GM18526 (cell line): ENCODE measurements around the gene GFPT2.

Source experiments
- POLR2A ChIP-seq: IDR thresholded peaks from 3 replicates; pipeline ENCODE4 v1.6.1; 2011; ENCODE audit not compliant: insufficient read length; ENCODE audit errors: extremely low read depth

The GFPT2 gene

DNA sequence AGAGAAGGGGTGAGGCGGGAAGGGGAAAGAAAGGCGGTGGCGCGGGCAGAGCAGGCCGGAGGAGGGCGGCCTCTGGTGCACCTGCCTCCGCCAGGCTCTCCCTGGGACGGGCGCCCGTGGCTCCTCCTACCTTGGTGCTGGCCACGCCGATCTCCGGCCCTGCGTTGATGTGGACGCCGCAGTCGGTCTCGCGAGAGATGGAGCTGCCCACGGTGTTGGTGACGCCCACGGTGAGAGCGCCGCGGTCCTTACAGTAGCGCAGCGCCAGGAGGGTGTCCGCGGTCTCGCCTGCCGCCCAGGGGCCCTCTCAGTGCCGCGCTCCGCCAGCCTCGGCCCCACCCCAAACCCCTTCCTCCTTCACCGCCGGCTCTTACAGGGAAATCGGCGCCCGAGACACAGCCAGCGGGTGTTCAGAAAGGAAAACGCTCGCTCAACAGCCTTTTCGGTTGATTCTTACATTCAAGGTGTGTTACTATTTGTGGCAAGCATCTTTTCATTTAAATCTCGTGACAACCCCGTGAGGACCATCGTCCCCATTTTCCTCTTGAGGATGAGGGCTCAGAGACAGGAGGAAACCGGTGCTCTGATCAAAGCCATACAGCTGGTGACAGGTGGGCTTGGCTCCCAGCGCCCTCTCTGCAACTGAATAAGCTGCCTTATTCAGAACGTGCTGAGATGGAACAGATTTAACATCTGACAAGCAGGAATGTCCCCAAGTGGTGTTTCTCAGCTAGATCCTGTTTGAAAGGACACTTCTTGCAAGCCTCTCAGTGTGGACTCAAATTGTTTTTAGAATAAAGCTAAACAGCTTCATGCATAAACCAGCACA is 39.2 kb downstream of the GFPT2 start:
- TF ChIP-seq POLR2A, result no peak

DNA sequence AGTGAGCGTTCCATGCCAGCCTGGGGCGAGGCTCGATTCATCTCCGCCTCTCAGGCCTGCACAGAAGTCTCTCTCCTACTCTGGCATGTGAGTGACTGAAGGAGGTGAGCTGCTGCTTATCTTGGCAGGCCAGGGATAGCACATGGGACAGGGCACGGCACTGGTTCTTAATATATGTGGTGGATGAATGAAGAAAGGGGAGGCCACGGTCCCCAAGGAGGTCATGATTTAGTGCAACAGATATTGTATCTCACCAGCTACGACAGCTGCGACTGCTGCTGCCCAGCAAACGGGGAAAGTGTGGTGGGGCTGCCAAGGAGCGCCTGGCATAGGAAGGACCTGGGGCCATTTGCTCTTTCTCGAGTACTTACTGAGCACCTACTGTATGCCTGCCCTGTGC is 41.9 kb downstream of the GFPT2 start:
- no peak for TF ChIP-seq POLR2A

DNA sequence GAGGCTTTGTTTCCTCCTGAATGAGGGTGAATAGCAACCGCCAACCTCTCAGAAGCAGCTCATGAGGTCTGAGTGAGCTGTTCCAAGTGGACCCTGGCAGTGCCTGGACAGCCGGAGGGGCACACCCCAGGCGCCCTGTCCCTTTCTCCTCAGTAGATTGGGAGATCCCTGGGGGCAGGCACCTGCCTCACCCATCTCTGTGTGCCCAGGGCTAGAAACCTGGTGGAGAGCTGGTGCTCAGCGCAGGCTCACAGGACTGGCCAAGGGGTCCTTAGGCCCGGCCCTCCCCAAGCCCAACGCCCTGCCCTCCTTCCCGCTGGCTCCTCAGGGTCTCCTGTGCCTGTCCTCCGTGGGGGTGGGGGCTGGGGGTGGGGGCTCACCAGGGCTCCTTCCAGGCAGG is 46.3 kb downstream of the GFPT2 start:
- TF ChIP-seq POLR2A, result no peak

DNA sequence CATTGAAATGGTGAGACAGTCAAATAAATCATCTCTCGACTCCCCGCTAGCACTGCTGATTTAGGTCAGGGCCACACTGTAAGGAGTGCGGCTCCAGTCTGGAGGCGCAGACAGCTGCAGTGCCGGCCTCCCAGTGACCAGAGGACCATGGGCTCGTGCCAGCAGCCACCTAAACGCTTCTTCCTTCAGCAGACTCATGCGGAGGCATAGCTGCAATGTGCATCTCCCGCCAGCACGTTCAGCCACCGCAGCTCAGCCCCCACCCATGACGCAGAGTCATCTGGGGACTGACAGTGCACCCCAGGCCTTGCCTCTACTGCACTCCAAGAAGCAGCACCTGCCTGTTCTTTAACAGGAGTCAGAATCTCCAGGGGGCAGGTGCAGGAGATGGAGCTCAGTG is 47.7 kb downstream of the GFPT2 start:
- TF ChIP-seq POLR2A, result no peak

DNA sequence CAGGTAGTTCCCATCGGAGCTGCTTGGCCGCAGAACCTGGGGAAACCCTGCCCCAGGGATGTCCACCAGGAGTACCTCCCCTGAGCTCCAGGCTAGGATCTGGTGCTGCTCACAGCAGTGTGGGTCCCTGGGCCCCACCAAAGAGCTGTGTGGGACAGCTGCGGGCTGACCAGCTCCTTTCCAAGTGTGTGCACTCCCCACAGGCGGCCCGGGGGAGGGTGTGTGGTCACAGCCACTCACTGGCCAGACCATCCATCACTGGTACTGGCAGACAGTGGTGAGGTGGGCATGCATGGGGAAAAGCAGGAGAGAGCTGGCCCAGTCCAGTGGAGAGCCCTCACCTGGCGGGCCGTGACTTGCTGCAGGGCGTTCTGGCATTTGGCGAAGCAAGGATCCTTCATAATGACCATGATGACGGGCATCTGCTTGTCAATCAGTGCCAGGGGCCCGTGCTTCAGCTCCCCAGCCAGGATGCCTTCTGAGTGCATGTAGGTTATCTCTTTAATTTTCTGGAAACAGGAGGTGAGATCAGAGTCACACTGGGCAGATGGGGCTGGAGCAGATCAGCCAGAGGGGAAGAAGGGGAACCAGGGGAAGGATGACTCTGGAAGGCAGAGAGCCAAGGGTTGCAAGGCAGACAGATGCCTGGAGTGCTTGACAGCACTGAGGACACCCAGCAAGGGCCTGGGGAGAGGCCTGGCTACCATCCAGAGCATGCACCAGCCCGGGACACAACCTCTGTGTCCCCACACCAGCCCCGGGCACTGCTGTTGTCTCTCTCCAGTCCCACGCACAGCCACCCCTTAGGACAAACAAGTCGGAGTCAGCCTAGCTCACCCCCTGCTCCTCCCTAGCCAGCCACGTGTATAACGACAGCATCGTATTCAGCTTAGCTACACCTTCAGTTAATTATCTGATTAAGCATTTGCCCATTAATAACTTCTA is 48.4 kb downstream of the GFPT2 start:
- TF ChIP-seq POLR2A, result no peak

DNA sequence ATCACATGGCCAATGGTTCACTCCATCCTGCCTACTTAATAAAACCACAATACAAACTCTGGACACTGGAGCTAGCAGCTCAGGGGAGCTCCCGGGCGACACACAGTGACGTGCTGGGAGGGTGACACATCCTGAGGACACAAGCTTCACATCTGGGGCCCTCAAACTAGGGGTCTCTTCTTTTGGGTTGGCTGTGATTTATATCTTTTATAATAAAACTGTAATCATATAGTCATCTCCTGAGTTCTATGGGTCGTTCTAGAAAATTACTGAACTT is 49.2 kb downstream of the GFPT2 start:
- TF ChIP-seq POLR2A, result no peak

DNA sequence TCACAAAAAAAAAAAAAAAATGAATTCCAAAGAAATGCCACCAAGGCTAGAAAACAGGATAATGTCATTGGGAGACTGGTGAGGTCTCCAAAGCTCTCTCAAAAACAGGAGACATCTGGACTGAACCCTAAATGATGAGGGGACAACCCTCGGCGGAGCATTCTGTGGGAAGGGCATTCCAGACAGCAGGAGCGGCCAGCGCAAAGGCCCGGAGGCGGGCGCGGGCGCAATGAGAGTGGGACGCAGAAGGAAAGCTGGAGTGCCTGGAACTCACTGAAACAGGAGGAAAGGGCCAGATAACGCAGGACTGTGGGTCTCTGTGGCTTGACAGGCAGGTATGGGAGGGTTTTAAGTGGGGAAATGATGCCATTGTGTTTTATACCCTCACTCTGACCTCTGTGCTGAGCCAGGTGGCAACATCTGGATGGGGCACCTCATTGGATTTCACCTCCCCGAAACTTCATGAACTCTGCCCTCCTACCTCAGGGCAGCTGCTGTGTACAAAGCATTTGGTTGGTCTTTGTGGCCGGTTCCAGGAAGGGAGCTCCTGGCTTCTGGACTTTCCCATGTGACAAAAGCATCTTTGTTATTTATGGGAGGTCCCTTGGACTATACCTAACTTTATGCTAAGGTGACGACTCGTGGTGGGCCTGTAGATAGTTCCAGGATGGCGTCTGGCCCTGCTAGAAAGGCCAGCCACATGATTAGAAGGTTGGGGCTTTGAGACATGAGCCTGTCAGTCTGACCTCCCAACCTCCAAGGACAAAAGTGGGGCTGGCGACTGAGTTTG is 49.7 kb downstream of the GFPT2 start:
- no peak for TF ChIP-seq POLR2A

DNA sequence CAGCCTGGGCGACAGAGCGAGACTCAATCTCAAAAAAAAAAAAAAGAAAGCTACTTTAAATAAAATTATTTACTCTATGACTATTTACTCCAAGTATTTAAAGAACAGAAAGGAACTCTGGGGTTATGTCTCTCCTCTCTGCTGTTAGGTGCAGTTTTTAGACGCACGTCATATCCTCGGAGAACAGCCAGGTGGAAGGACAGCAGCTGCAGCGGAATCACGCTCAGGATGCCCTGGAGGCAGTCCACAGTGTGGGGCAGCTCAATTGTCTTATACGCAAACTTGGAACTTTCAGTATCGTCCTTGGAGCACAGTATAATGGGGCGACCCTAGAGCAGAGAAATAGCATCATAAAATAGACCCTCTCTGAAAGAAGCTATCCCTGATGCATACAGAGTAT is 50.9 kb downstream of the GFPT2 start:
- no peak for TF ChIP-seq POLR2A

DNA sequence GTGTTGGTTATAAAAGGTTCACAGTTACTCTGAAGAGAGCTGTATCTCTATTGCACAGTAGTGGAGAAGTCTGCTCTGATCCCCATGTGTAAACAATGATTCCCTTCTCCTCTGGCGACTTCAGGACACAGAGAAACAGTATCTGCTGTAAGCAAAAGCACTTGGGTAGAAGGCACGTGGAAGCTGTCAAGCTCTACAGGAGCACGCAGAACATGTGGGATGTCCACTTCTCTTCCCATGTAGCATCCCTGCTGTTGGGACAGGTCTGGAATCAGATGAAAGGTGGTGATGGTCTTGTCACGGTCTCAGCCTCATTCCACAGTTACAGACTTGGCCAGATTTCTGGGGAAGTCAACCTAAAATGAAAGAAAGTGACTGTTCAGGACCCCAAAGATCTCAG is 51.9 kb downstream of the GFPT2 start:
- TF ChIP-seq POLR2A, result no peak

DNA sequence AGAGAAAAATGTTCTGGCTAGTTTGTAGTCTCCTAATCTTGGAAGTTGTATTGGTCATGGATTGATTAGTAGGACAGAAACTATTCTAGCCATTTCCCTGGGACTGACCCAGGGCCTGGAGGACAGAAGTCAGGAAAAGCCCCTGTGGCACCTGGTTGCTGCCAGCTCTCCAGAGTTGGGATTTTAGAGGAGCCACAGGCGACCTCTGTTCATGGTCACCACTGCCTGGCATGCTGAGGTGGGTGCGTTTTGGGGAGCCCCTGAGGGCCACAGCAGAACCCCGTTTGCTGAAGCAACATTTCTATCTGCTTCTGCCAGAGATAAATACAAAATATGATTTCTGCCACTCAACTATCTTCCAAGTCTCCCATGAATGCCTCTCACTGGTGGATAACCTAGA is 53.6 kb downstream of the GFPT2 start:
- no peak for TF ChIP-seq POLR2A

DNA sequence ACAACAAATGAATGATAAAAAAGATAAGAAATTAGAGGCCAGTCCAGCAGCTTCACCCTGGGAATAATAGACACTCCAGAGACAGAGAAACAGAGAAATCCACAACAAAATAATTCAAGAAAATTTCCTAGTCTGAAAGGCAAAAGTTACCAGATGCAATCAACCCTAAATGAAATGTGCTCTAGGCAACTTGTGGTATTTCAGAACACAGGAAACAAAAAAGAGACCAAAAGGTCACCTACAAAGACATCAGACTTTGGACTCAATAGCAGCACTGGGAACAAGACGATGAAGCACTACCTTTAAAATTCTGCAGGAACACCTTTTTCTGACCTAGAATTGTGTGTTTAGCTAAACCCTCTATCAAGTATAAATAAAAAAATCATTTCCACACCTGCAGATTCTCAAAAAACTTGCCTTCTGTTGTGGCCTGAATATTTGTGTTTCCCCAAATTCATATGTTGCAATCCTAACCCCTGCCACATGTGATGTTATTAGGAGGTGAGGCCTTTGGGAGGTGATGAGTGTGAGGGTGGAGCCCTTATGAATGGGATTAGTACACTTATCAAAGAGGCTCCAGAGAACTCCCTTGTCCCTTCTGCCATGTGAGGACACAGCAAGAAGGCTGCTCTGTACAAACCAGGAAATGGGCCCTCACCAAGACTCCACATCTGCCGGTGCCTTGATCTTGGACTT is 55.4 kb downstream of the GFPT2 start:
- TF ChIP-seq POLR2A, result no peak

DNA sequence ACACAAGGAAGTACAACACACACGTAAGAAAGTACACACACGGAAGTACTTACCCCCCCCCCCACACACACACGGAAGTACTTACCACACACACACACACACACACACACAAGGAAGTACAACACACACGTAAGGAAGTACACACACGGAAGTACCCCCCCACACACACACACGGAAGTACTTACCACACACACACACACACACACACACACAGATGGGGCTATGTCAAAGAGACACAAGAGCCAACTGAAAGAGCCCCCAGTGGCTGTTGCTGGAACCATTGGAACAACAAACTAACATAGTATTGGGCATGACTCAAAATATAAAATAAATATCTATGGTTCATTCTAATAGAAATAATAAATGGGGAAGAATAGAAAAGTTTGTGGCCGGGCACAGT is 56.4 kb downstream of the GFPT2 start:
- TF ChIP-seq POLR2A, result no peak

DNA sequence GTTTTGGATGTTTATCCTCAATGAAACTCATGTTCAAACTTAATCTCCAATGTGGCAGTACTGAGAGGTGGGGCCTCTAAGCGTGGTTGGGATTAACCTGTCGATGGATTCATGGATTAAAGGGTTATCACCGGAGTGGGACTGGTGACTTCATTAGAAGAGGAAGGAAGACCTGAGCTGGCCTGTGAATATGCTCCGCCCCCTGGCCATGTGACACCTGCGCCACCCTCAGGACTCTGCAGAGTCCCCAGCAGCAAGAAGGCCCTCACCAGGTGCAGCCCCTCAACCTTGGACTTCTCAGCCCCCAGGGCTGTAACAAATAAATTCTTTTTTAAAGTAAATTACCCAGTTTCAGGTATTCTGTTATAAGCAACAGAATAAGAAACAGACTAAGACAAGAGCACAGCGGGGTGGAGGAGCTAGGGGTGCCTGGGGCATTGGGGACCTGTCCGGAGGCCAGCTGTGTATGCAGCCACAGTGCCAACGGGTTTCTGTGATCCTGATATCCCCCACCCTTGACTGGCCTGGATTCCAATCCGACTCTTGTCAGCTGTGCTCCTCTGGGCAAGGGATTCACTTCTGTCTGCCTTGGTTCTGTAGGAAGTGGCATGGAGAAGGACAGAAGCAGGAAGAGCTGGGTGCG is 58.1 kb downstream of the GFPT2 start:
- no peak for TF ChIP-seq POLR2A

DNA sequence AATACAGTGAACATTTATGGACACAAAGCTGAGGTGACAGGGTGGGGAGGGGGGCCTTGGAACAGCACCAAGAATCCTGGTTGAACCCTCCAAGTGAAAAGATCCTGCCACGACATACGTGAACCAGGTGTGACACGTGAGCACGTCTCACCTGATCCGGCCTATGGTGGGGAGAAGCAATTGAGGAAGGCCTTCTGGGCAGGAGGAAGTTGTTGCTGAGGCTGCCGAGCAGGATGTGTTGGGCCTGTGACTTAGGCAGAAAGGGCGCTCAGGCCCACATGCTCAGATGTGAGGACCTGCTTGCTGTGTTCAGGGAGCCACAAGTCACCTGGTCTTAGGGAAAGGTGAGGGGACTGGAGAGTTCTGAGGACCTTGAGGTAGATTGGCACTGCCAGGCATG is 58.7 kb downstream of the GFPT2 start:
- no peak for TF ChIP-seq POLR2A

DNA sequence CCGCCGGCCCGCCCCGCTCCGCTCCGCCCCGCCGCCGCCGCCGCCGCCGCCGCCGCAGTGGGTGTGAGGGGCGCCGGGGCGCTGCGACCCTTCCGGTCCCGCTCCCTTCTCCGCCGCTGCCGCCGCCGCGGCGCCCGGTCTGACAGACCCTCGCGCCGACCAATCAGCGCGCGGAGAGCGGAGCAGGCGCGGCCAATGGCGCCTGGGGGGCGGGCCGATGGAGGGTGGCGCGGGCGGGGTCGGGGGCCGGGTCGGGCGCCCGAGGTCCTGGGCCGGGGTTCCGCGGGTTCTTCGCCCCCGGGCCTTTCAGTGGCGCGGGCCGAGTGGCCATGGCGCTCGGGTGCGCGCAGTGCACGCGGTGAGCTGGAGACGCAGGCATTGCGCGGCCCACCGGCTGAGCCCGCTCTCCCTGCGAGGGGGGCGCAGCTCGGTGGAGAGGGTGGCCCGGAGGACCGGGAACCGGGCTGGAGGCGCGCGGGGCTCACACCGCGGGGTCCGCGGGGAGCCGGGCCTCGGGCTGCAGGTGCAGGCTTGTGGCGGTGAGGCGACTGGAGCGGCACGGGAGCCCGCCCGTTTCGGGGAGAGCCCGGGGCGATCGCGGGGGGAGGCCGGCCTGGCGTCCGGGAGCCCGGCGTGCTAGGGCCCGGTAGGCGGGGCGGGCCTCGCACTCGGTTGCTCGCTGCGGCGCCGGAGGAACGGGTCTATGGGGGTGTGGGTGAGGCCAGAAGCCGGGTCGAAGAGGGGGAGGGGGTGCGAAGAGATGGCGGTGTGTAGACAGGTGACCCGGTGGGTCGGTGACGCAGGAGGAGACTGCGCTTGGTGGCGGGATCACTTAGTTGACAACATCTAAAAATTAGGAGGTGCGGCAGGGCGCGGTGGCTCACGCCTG is 60.9 kb downstream of the GFPT2 start, which contains the start of gene MAPK9:
TSS of gene MAPK9 (minus strand) at position 141 of the 889 bp plus-strand sequence. CDS start 11,522 bp downstream, outside the sequence.
- peak; percentile 57 for TF ChIP-seq POLR2A
